H1 (cell line): ENCODE results near the gene EXD3. TPM values are rescaled to one million over a fixed set of nuclear protein-coding genes. Genes with fewer than 3 reads are reported as not detected.

ENCODE experiments used
- FOSL1 ChIP-seq: IDR thresholded peaks from 2 replicates; pipeline ENCODE4 v1.6.1; 2011; ENCODE audit warnings: mild to moderate bottlenecking, low read depth, low read length, moderate library complexity; ENCODE audit not compliant: insufficient read depth
- HDAC2 ChIP-seq, 2 experiments: fragments of 300-600 bp in 1 of 2; sonication (generic) in 1 of 2; IDR thresholded peaks; 2 replicates each; pipeline ENCODE4 v1.6.1; 2011 to 2012; ENCODE audit warnings: low read depth in 2 of 2, low read length in 2 of 2, mild to moderate bottlenecking in 2 of 2, moderate library complexity in 2 of 2, borderline replicate concordance in 1 of 2, inconsistent platforms in 1 of 2
- SAP30 ChIP-seq: fragments of 300-600 bp; sonication (generic); IDR thresholded peaks from 2 replicates; pipeline ENCODE4 v1.7.1; 2012; ENCODE audit warnings: low read length, moderate library complexity, mild to moderate bottlenecking, inconsistent platforms; ENCODE audit not compliant: insufficient read depth, insufficient replicate concordance
- SIRT6 ChIP-seq: IDR thresholded peaks from one replicate; pipeline ENCODE4 v1.7.1; 2012; ENCODE audit warnings: low read length, inconsistent platforms
- SUZ12 ChIP-seq: fragments of 200-600 bp; sonication (generic); IDR thresholded peaks from 2 replicates; pipeline ENCODE4 v1.6.1; 2012; ENCODE audit warnings: mild to moderate bottlenecking, inconsistent platforms, low read length, moderate library complexity, mixed read lengths
- polyA plus RNA-seq, 7 experiments: library from polyadenylated mRNA; depleted of rRNA in 3 of 7; stranded (reverse) in 5 of 7; unstranded in 2 of 7; fragments of >200 nt in 5 of 7; fragments of 200-250 nt in 2 of 7; gene quantifications; 1 replicate in 5 of 7; 2 replicates in 1 of 7; 4 replicates in 1 of 7; pipeline versions ENCODE4 v1.2.1 to v1.2.3, GENCODE V29; 2011 to 2013; ENCODE audit warnings: missing spikeins in 2 of 7, mixed read lengths in 2 of 7
- total RNA-seq: library from RNA; stranded (reverse); fragmentation: NEBNext Ultra II Directional; extraction: Animal tissue kit (Norgen Biotek cat#: 25700); gene quantifications from 2 replicates; pipeline ENCODE4 v1.2.1, GENCODE V29; 2021

Gene EXD3
- total and polyA plus RNA-seq, 2 of the 8 experiments (the other 6 are each of a cell fraction or from before 2014, with no cell fraction given) = 7.2 to 9.4 TPM

DNA sequence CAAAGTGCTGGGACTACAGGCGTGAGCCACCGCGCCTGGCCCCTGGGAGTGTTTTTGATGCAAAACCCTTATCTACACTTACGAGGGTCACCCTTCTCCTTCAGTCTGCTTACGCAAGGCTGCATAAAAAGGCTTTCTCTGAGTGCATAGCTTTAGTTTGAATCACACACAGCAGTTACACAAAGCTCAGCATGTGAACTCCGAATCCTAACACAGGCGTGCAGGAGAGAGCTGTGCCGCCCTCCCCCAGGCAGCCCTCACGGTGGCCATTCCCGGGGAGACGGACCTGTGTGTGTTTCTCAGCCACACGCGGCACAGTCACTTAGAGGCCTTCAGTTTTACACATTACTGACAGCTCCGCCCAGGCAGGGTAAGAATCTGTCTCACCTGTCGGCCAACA, 26.7 kb downstream of the EXD3 start (continued):
- TF ChIP-seq SIRT6 = no peak
- TF ChIP-seq HDAC2 (IDR thresholded peaks at IDR 0.05; ENCODE audit: borderline replicate concordance in 1 of 2, low read depth in 2 of 2, low read length in 2 of 2) = no peak
- no peak for TF ChIP-seq SAP30
- no peak for TF ChIP-seq SUZ12
- TF ChIP-seq FOSL1 = no peak
